NCI-H1694 treated with DMSO at 0.1 percent for 48 hours (cell line): ENCODE data around the gene CACNA1C.
"Not testable (repeated sequence)": the region's sequence is repeated elsewhere in the genome, so short reads cannot be mapped to it uniquely, and the experiment has no call there.

Experiments
- DNase-seq: peaks from one replicate; lab custom pipeline; 2025; lab: John Stamatoyannopoulos, UW

CACNA1C gene

GRCh38 chr12:2076196-2076570 lies 23.4 kb downstream of the CACNA1C start:
- DNase-seq, result no peak

GRCh38 chr12:2076728-2077127 lies 23.9 kb downstream of the CACNA1C start:
- no peak for DNase-seq

- no peak for DNase-seq
Measured at GRCh38 chr12:2080604-2081003, 27.8 kb downstream of the CACNA1C start.

GRCh38 chr12:2082321-2082720 lies 29.5 kb downstream of the CACNA1C start:
- DNase-seq, result peak; percentile 73

GRCh38 chr12:2083008-2083407 lies 30.2 kb downstream of the CACNA1C start:
- peak; percentile 87 for DNase-seq

GRCh38 chr12:2083561-2083960 lies 30.8 kb downstream of the CACNA1C start:
- peak; percentile 54 for DNase-seq

GRCh38 chr12:2084553-2085296 lies 31.9 kb downstream of the CACNA1C start:
- no peak for DNase-seq

GRCh38 chr12:2092354-2092753 lies 39.6 kb downstream of the CACNA1C start:
- DNase-seq, result no peak

GRCh38 chr12:2092890-2093289 lies 40.1 kb downstream of the CACNA1C start:
- no peak for DNase-seq

- no peak for DNase-seq
Measured at GRCh38 chr12:2094597-2094996, 41.8 kb downstream of the CACNA1C start.

- DNase-seq, result no peak
Measured at GRCh38 chr12:2095878-2096277, 43.1 kb downstream of the CACNA1C start.

GRCh38 chr12:2097617-2098016 lies 44.8 kb downstream of the CACNA1C start:
- DNase-seq, result no peak

- no peak for DNase-seq
Measured at GRCh38 chr12:2098852-2099251, 46.1 kb downstream of the CACNA1C start.

- DNase-seq, result no peak
Measured at GRCh38 chr12:2099595-2099994, 46.8 kb downstream of the CACNA1C start.

GRCh38 chr12:2101359-2101758 lies 48.6 kb downstream of the CACNA1C start:
- DNase-seq, result no peak

GRCh38 chr12:2101771-2102170 lies 49.0 kb downstream of the CACNA1C start:
- no peak for DNase-seq

- DNase-seq, result not testable (repeated sequence)
Measured at GRCh38 chr12:2102736-2103135, 49.9 kb downstream of the CACNA1C start.

GRCh38 chr12:2105387-2105786 lies 52.6 kb downstream of the CACNA1C start:
- not testable (repeated sequence) for DNase-seq

GRCh38 chr12:2108166-2108565 lies 55.4 kb downstream of the CACNA1C start:
- DNase-seq, result no peak

- DNase-seq, result no peak
Measured at GRCh38 chr12:2108975-2109671, 56.3 kb downstream of the CACNA1C start.

GRCh38 chr12:2110127-2110526 lies 57.3 kb downstream of the CACNA1C start:
- DNase-seq, result no peak

GRCh38 chr12:2110849-2111566 lies 58.2 kb downstream of the CACNA1C start:
- DNase-seq, result no peak

GRCh38 chr12:2111826-2112225 lies 59.0 kb downstream of the CACNA1C start:
- no peak for DNase-seq
